ENCODE results near the gene AFAP1.

AFAP1 gene

GRCh38 chr4:7773401-7774180, 166.1 kb downstream of the AFAP1 start:
- DNase-seq (ENCODE audit: low read depth in 3 of 3, low spot score in 1 of 3) = no peak

DNA sequence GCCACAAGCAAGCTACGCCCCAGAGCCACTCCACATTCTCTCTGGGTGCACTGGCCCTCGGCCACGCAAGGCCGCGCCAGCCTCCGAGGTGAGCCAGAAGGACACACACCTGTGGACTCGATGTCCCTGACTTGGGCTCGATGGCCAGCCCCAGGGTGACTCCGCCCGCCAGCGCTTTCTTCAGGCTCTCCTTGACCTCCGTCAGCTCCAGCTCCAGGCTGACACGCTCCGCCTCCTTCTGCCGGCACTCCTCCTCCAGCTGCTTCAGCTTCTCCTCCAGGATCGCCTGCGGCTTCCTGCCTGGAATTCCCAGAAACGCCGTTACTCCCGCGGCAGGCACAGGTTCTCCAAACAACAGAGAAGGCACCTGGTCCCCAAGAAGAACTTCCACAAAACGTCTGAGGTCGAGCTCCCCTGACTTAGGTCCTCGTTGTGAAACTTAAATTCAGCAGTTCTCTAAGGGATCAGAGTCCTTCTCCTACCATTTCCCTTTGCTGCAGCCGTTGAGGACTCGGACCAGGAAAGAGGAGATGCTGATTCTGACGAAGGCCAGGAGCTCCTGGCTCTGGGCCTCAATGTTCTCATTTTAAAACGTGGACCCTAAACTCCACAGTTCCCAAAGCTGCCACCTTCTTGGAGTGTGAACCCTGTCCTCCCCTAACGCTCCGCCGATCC, 166.8 kb downstream of the AFAP1 start:
- no peak for DNase-seq (ENCODE audit: low read depth in 3 of 3, low spot score in 1 of 3)

GRCh38 chr4:7771541-7772507, 167.8 kb downstream of the AFAP1 start:
- DNase-seq (ENCODE audit: low read depth in 3 of 3, low spot score in 1 of 3) = no peak

GRCh38 chr4:7771056-7771455, 168.6 kb downstream of the AFAP1 start:
- peak in 1 of 3 donors; percentile 26 for DNase-seq (ENCODE audit: low read depth in 3 of 3, low spot score in 1 of 3)

GRCh38 chr4:7770224-7771050, 169.2 kb downstream of the AFAP1 start:
- no peak for DNase-seq (ENCODE audit: low read depth in 3 of 3, low spot score in 1 of 3)

DNA sequence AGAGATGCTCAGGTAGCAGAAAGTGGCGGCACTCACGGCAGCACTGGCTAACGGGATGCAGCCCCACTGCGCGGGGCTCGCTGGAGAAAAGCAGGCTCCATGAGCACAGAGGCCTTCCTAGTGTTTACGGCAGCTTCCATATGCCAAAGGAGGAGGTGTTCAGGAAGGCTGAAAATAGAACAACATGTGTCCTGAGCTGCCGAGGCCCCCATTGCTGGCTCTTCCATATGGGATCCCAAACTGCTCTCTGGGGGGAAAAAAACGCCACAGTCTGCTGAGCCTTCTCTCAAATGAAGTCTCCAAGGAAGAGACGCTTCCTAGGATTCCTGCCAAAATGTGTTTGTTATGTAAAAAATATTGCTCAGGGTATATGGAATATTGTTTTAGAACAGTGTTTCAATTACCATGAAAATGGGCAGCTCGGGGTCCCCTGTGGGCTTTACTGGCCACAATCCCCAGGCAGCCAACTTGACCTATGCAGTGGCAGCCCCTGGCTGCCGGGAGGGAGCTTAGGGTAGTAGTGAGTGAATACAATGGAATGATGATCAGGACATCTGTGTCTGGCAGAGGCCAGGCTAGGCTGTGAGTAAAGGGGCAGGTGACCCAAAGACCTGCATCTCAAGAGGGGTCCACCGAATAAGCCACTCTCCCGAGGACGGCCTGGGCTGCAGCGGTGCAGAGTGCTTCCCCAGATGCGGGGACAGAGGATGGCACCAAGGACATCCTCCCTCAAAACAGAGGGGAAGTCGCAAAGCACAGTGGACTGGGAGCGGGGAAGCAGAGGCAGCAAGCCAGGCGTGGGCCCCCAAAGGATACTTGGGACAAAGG, 170.1 kb downstream of the AFAP1 start:
- DNase-seq (ENCODE audit: low read depth in 3 of 3, low spot score in 1 of 3) = no peak

GRCh38 chr4:7768736-7769135, 170.9 kb downstream of the AFAP1 start:
- no peak for DNase-seq (ENCODE audit: low read depth in 3 of 3, low spot score in 1 of 3)

- no peak for DNase-seq (ENCODE audit: low read depth in 3 of 3, low spot score in 1 of 3)
Measured at GRCh38 chr4:7767966-7768365, 171.7 kb downstream of the AFAP1 start.

DNA sequence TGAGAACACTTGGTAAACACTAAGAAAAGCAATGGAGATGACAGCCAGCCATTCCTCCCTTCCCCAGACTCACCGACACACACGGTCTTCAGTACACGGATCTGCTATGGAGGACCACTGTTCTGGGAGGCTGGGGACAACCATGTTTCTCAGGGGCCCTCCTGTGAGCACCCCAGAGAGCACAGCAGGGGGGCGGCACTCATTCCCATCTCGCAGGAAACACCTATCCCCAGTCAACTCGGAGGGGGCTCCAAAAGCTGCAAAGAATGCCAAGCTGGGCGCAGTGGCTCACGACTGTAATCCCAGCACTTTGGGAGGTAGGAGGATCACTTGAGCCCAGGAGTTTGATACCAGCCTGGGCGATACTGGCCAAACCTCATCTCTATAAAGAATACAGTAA, 172.1 kb downstream of the AFAP1 start:
- DNase-seq (ENCODE audit: low read depth in 3 of 3, low spot score in 1 of 3) = no peak

GRCh38 chr4:7766661-7767345, 172.9 kb downstream of the AFAP1 start:
- no peak for DNase-seq (ENCODE audit: low read depth in 3 of 3, low spot score in 1 of 3)

DNA sequence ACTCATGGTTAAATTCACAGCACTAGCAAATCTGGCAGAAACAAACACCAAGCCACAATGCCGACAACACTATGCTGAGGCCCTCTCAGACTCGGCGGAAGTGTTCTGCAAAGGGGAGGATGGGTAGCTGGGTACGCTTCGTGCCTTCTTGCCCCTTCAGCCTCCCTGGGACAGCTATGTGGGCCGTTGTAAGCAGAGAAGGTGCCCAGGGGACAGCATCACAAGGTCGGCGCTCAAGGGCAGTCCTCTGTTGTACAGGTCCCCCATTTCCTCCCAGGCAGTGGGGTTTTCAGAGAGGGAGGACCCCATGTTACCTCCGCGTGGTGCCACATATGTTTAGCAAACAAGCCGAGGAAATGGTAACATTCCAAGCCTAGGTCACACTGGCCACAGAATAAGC, 173.6 kb downstream of the AFAP1 start:
- DNase-seq (ENCODE audit: low read depth in 3 of 3, low spot score in 1 of 3) = no peak

DNA sequence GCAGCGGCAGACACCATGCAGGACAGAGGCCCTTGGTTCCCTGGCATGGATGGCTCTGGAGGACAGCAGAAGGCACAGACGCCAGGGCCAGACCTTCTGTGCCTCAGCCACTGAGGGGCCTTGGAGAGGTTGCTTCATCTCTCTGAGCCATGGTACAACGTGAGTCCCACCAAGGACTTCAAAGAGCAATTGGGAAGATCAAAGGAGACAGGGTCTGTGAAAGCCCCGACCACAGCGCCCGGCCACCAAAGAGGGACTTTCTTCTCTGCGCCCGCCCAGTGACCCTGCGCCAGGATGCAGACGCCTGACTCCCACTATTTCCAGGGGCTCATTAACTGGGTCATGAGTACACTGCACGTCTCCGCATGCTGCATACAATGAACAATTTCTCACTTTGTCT, 174.0 kb downstream of the AFAP1 start:
- no peak for DNase-seq (ENCODE audit: low read depth in 3 of 3, low spot score in 1 of 3)

DNA sequence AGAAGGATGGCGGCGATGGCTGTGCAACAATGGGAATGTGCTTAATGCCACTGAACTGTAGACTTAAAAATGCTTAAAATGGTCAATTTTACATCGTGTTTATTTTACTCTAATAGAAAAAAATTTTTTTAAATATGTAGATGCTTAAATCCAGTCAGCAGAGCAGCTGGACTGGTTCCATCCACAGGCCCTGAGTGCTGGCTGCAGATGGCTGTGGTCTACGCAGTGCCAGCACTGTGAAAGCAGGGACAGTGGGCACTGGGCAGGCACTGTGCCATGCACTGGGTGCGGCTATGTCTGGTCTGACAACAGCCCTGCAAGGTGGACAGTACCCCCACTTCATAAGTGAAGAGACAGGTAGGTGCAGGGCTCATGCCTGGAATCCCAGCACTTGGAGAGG, 175.2 kb downstream of the AFAP1 start:
- no peak for DNase-seq (ENCODE audit: low read depth in 3 of 3, low spot score in 1 of 3)

DNA sequence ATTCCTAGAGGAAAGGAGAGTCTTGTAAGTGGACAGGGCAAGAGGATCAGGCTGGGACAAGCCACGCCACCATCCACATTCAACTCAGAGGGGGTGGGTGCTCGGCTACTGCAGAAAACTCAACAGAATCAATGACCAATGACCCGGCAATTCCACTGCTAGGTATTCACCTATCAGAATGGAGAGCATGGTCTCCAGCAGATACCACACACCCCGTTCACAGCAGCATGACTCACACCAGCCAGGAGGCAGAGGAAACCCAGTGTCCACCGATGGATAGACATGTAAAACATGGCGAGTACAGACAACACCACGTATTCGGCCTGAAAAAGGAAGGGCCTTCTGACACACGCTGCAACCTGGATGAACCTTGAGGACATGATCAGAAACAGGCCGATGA, 175.9 kb downstream of the AFAP1 start:
- no peak for DNase-seq (ENCODE audit: low read depth in 3 of 3, low spot score in 1 of 3)

GRCh38 chr4:7763106-7763505, 176.6 kb downstream of the AFAP1 start:
- DNase-seq (ENCODE audit: low read depth in 3 of 3, low spot score in 1 of 3) = no peak

DNA sequence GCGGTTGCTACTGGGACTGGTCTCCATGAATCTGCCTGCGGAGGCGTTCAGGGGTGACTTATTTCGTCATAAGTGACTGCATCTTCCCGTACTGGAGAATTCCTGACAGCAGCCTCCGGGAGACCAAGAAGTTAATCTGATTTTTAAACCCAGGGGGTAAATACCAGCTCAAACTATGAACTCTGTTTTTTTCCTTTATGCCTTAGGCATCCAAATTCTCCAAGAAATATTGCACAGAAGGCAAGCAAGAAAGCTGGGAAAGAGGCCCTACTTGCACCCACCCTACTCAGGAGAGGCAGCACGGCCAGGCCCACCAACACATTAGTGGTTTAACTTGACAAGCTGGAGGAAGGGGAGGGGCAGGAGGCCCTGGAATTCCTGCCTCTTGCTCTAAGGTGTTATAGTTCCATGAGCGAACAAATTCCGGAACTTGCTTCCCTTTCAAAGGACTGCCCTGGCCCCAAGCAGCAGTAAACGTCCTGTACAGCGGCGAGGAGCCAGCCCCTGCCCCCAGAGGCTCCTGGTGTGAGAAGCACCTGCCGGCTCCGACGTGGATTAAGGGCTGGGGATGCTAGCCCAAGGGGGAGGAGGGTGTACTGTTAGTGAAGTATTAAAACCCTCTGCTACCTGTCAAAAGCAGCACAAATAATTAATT, 177.2 kb downstream of the AFAP1 start:
- no peak for DNase-seq (ENCODE audit: low read depth in 3 of 3, low spot score in 1 of 3)

- DNase-seq (ENCODE audit: low read depth in 3 of 3, low spot score in 1 of 3) = peak in 2 of 3 donors; percentile 18 to 35
Measured at GRCh38 chr4:7761720-7762119, 177.9 kb downstream of the AFAP1 start.

- no peak for DNase-seq (ENCODE audit: low read depth in 3 of 3, low spot score in 1 of 3)
Measured at GRCh38 chr4:7761312-7761711, 178.3 kb downstream of the AFAP1 start.

GRCh38 chr4:7760706-7761105, 179.0 kb downstream of the AFAP1 start:
- DNase-seq (ENCODE audit: low read depth in 3 of 3, low spot score in 1 of 3) = no peak
